H9 (cell line): ENCODE data around the gene TMEM119. TPM values are rescaled to one million over a fixed set of nuclear protein-coding genes. Genes with fewer than 3 reads are reported as not detected.

Source experiments
- DNase-seq: peaks from one replicate; pipeline ENCODE4 v3.0.0-alpha.2; 2017
- H2AFZ ChIP-seq: one replicate; pipeline ENCODE4 v1.6.1; 2013; ENCODE audit warnings: mild to moderate bottlenecking, low read length, control low read depth, moderate library complexity
- H2AK5ac ChIP-seq: 2 replicates; pipeline ENCODE4 v1.6.1; 2013; ENCODE audit warnings: low read length, control low read depth, mixed read lengths; ENCODE audit not compliant: insufficient read length
- H2BK120ac ChIP-seq: one replicate; pipeline ENCODE4 v1.6.1; 2013; ENCODE audit warnings: low read depth, mild to moderate bottlenecking, low read length, control low read depth, inconsistent platforms; ENCODE audit not compliant: poor library complexity, severe bottlenecking
- H2BK12ac ChIP-seq: 2 replicates; pipeline ENCODE4 v1.6.1; 2013; ENCODE audit warnings: low read length, control low read depth, mixed read lengths, low read depth; ENCODE audit not compliant: insufficient read length
- H2BK15ac ChIP-seq: 2 replicates; pipeline ENCODE4 v1.6.1; 2013; ENCODE audit warnings: low read depth, low read length, control low read depth
- H2BK20ac ChIP-seq: one replicate; pipeline ENCODE4 v1.6.1; 2013; ENCODE audit warnings: low read depth, mild to moderate bottlenecking, low read length, control low read depth, inconsistent platforms; ENCODE audit not compliant: poor library complexity, severe bottlenecking
- H2BK5ac ChIP-seq: 2 replicates; pipeline ENCODE4 v1.6.1; 2013; ENCODE audit warnings: low read length, control low read depth, mixed read lengths; ENCODE audit not compliant: insufficient read length
- H3K14ac ChIP-seq: 2 replicates; pipeline ENCODE4 v1.6.1; 2013; ENCODE audit warnings: low read length, control low read depth; ENCODE audit not compliant: insufficient read depth
- H3K18ac ChIP-seq: 2 replicates; pipeline ENCODE4 v1.6.1; 2013; ENCODE audit warnings: low read depth, mild to moderate bottlenecking, mixed read lengths, low read length, control low read depth; ENCODE audit not compliant: insufficient read length
- H3K23ac ChIP-seq: 2 replicates; pipeline ENCODE4 v1.6.1; 2013; ENCODE audit warnings: low read length, control low read depth, mixed read lengths, low read depth; ENCODE audit not compliant: insufficient read length
- H3K23me2 ChIP-seq: 2 replicates; pipeline ENCODE4 v1.6.1; 2013; ENCODE audit warnings: low read depth, mild to moderate bottlenecking, mixed read lengths, low read length, control low read depth; ENCODE audit not compliant: insufficient read length, poor library complexity, severe bottlenecking
- H3K27ac ChIP-seq: 2 replicates; pipeline ENCODE4 v1.5.1; 2013; ENCODE audit warnings: low read length, control low read depth, mixed read lengths, low read depth; ENCODE audit not compliant: insufficient read length
- H3K27me3 ChIP-seq: 2 replicates; pipeline ENCODE4 v1.6.1; 2013; ENCODE audit warnings: low read length, control low read depth, inconsistent platforms; ENCODE audit not compliant: insufficient read depth
- H3K4ac ChIP-seq: 2 replicates; pipeline ENCODE4 v1.6.1; 2013; ENCODE audit warnings: low read depth, mild to moderate bottlenecking, control low read depth, inconsistent platforms, low read length, moderate library complexity
- H3K4me1 ChIP-seq: 2 replicates; pipeline ENCODE4 v1.6.1; 2013; ENCODE audit warnings: low read length, control low read depth, inconsistent platforms; ENCODE audit not compliant: insufficient read depth
- H3K4me2 ChIP-seq: 2 replicates; pipeline ENCODE4 v1.6.1; 2013; ENCODE audit warnings: low read length, control low read depth, mixed read lengths; ENCODE audit not compliant: insufficient read length, insufficient read depth
- H3K56ac ChIP-seq: 2 replicates; pipeline ENCODE4 v1.6.1; 2013; ENCODE audit warnings: low read depth, mild to moderate bottlenecking, mixed read lengths, low read length, control low read depth; ENCODE audit not compliant: insufficient read length
- H3K79me1 ChIP-seq: 2 replicates; pipeline ENCODE4 v1.6.1; 2013; ENCODE audit warnings: low read depth, mild to moderate bottlenecking, moderate library complexity, low read length, control low read depth, inconsistent platforms; ENCODE audit not compliant: insufficient read depth, poor library complexity, severe bottlenecking
- H3K79me2 ChIP-seq: 2 replicates; pipeline ENCODE4 v1.6.1; 2013; ENCODE audit warnings: low read length, control low read depth, inconsistent platforms; ENCODE audit not compliant: insufficient read depth
- H3K9ac ChIP-seq: 2 replicates; pipeline ENCODE4 v1.6.1; 2013; ENCODE audit warnings: low read length, control low read depth, mixed read lengths; ENCODE audit not compliant: insufficient read length; ENCODE audit errors: extremely low read depth
- H3K9me3 ChIP-seq: one replicate; pipeline ENCODE4 v1.6.1; 2013; ENCODE audit warnings: low read depth, low read length, inconsistent platforms; ENCODE audit not compliant: control insufficient read depth
- H3T11ph ChIP-seq: one replicate; pipeline ENCODE4 v1.6.1; 2013; ENCODE audit warnings: mild to moderate bottlenecking, low read length, control low read depth, inconsistent platforms
- H4K20me1 ChIP-seq: one replicate; pipeline ENCODE4 v1.6.1; 2013; ENCODE audit not compliant: control insufficient read depth, insufficient read length, insufficient read depth
- H4K5ac ChIP-seq: 2 replicates; pipeline ENCODE4 v1.6.1; 2013; ENCODE audit warnings: low read depth, mild to moderate bottlenecking, mixed read lengths, low read length, control low read depth; ENCODE audit not compliant: insufficient read length
- H4K8ac ChIP-seq: replicated peaks from 2 replicates; pipeline ENCODE4 v1.6.1; 2013; ENCODE audit warnings: low read length, control low read depth, mixed read lengths, low read depth; ENCODE audit not compliant: insufficient read length
- H4K91ac ChIP-seq: 2 replicates; pipeline ENCODE4 v1.6.1; 2013; ENCODE audit warnings: low read depth, mild to moderate bottlenecking, moderate library complexity, mixed read lengths, low read length, control low read depth; ENCODE audit not compliant: insufficient read length
- H3K27ac Mint-ChIP-seq, 3 experiments: 2 replicates in 2 of 3; 3 replicates in 1 of 3; pipeline ENCODE4 v1.8.0; 2020 to 2021; ENCODE audit warnings: mixed read lengths in 3 of 3, mild to moderate bottlenecking in 1 of 3, moderate library complexity in 1 of 3
- H3K27me3 Mint-ChIP-seq: 2 replicates; pipeline ENCODE4 v1.8.0; 2021; ENCODE audit warnings: low read depth, mild to moderate bottlenecking, moderate library complexity, mixed read lengths
- H3K36me3 Mint-ChIP-seq, 3 experiments: 2 replicates in 2 of 3; 3 replicates in 1 of 3; pipeline ENCODE4 v1.8.0; 2020 to 2021; ENCODE audit warnings: low read depth in 3 of 3, mixed read lengths in 3 of 3; ENCODE audit not compliant: insufficient read depth in 1 of 3
- H3K4me1 Mint-ChIP-seq, 2 experiments: 2 replicates each; pipeline ENCODE4 v1.8.0; 2020; ENCODE audit warnings: mixed read lengths in 2 of 2
- H3K4me3 Mint-ChIP-seq, 2 experiments: 2 replicates in 1 of 2; 3 replicates in 1 of 2; pipeline ENCODE4 v1.8.0; 2020 to 2021; ENCODE audit warnings: mild to moderate bottlenecking in 2 of 2, mixed read lengths in 2 of 2, moderate library complexity in 1 of 2
- H3K9me3 Mint-ChIP-seq, 2 experiments: 2 replicates in 1 of 2; 3 replicates in 1 of 2; pipeline ENCODE4 v1.8.0; 2020; ENCODE audit warnings: mild to moderate bottlenecking in 2 of 2, mixed read lengths in 2 of 2, moderate library complexity in 1 of 2
- WGBS: extraction: QIAGEN DNeasy Blood & Tissue Kit; methylation state at CpG from one replicate; pipeline ENCODE4 v1.1.7; 2013; ENCODE audit warnings: missing lambda C conversion rate, low lambda C conversion rate, mixed read lengths; ENCODE audit not compliant: insufficient read length; ENCODE audit errors: extremely low coverage; 5-methylcytosine and 5-hydroxymethylcytosine counted together
- total RNA-seq: library from RNA; stranded (reverse); gene quantifications from 2 replicates; pipeline ENCODE4 v1.2.1, GENCODE V29; 2021
- TF ChIP-seq, protein P1 (sequence below): fragments of 200-600 bp; sonication (generic); conservative IDR thresholded peaks from 3 replicates; pipeline ENCODE4 v1.8.0; 2021; ENCODE audit warnings: antibody characterized with exemption, mild to moderate bottlenecking

The TMEM119 gene
- total RNA-seq, 1 experiment from 2014 or later: not detected

DNA sequence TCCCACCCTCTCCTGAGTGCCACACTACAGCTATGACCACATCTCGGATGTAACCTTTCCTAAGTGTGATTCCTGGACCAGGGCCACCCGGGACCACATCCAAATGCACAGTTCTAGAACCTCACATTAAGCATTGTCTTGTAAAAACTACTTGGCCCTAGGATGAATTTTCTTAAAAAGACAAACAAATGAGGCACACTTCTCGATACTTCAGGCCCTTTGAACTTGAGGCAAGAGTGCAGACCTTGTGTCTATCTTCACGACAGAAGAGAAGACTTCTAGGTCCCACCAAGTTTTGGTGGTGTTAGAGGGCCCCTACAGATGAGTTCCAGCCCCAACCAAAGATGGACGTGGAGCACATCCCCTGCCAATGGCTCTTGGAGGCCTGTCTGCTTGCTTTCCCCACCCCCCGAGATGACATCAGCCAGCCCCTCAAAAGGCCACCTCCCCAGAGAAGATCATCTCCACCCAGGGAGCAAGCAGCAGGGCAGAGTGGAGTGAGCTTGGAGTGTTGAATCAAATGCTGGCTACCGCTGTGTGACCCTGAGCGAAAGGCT lies 26.2 kb downstream of the TMEM119 start:
- Mint-ChIP-seq H3K9me3 (no peaks in the 10 kb centered on the region; a peak in 1 of 5 replicates), H3K4me3 (no peak overlapping the region), H3K36me3 (peaks cover 10 to 27% (median 24%) of the 10 kb centered on the region in 3 experiments; a peak in 6 of 7 replicates), H3K27ac (no peak overlapping the region; a peak in 1 of 7 replicates), H3K27me3 (peaks cover 2% of the 10 kb centered on the region; the same call in 1 of the 2 replicates), H3K4me1 (no peaks in the 10 kb centered on the region)
- Histone ChIP-seq H3K79me2 (no peaks in the 10 kb centered on the region), H2AK5ac (no peak overlapping the region), H3K18ac (no peak overlapping the region), H3K4me1 (no peaks in the 10 kb centered on the region), H3K14ac (no peak overlapping the region), H4K91ac (no peak overlapping the region), H3K56ac (no peak overlapping the region), H3K23me2 (no peaks in the 10 kb centered on the region), H2BK5ac (no peak overlapping the region), H4K8ac (no peak overlapping the region), H4K20me1 (no peaks in the 10 kb centered on the region), H3K4ac (no peak overlapping the region), H2BK15ac (no peak overlapping the region), H3K79me1 (no peaks in the 10 kb centered on the region), H3T11ph (no peak overlapping the region), H4K5ac (no peak overlapping the region), H3K27me3 (no peaks in the 10 kb centered on the region), H3K9me3 (no peaks in the 10 kb centered on the region), H3K4me2 (no peak overlapping the region), H3K23ac (no peak overlapping the region), H2BK20ac (no peak overlapping the region), H2AFZ (no peak overlapping the region), H2BK120ac (no peak overlapping the region), H3K27ac (no peak overlapping the region), H2BK12ac (no peak overlapping the region), H3K9ac (no peak overlapping the region)
- no peak for DNase-seq
- TF ChIP-seq, protein P1, sequence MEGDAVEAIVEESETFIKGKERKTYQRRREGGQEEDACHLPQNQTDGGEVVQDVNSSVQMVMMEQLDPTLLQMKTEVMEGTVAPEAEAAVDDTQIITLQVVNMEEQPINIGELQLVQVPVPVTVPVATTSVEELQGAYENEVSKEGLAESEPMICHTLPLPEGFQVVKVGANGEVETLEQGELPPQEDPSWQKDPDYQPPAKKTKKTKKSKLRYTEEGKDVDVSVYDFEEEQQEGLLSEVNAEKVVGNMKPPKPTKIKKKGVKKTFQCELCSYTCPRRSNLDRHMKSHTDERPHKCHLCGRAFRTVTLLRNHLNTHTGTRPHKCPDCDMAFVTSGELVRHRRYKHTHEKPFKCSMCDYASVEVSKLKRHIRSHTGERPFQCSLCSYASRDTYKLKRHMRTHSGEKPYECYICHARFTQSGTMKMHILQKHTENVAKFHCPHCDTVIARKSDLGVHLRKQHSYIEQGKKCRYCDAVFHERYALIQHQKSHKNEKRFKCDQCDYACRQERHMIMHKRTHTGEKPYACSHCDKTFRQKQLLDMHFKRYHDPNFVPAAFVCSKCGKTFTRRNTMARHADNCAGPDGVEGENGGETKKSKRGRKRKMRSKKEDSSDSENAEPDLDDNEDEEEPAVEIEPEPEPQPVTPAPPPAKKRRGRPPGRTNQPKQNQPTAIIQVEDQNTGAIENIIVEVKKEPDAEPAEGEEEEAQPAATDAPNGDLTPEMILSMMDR: no peak
- WGBS: no CpG with 5 or more reads among the region's 8 CpGs
